K562 (cell line): ENCODE measurements around the gene PGAP2.

Source experiments
- CEBPG ChIP-seq, 3 experiments: fragments of 200-800 bp in 1 of 3; sonication (Bioruptor generic) in 1 of 3; sonication (generic) in 1 of 3; formaldehyde crosslinking in 1 of 3; IDR thresholded peaks in 2 of 3; conservative IDR thresholded peaks in 1 of 3; 2 replicates each; pipeline versions ENCODE4 v1.6.1 to v1.8.0; 2016 to 2022; ENCODE audit warnings: missing compliant biosample characterization in 2 of 3, missing genetic modification characterization in 2 of 3, mild to moderate bottlenecking in 1 of 3, missing genetic modification reagents in 1 of 3
- CTCF ChIP-seq, 3 experiments: IDR thresholded peaks in 2 of 3; conservative IDR thresholded peaks in 1 of 3; 2 replicates each; pipeline ENCODE4 v1.5.1; 2011 to 2012; ENCODE audit warnings: low read length in 3 of 3, mild to moderate bottlenecking in 3 of 3, control low read depth in 2 of 3, improper control_type of control experiment in 1 of 3, inconsistent platforms in 1 of 3, low read depth in 1 of 3, mixed read lengths in 1 of 3, moderate library complexity in 1 of 3; ENCODE audit not compliant: insufficient read depth in 2 of 3
- EZH2 ChIP-seq: IDR thresholded peaks from 2 replicates; pipeline ENCODE4 v1.6.1; 2012; ENCODE audit warnings: low read depth, mild to moderate bottlenecking, inconsistent platforms, low read length, borderline replicate concordance
- MAX ChIP-seq: sonication (generic); formaldehyde crosslinking; IDR thresholded peaks from 2 replicates; pipeline ENCODE4 v1.9.0; 2022; ENCODE audit warnings: mild to moderate bottlenecking, missing genetic modification reagents
- NFATC3 ChIP-seq: fragments of 450-650 bp; IDR thresholded peaks from 2 replicates; pipeline ENCODE4 v1.6.1; 2017; ENCODE audit warnings: mild to moderate bottlenecking
- PHF21A ChIP-seq: fragments of 450-650 bp; IDR thresholded peaks from 2 replicates; pipeline ENCODE4 v1.6.1; 2017; ENCODE audit warnings: low read depth, borderline replicate concordance
- SIN3A ChIP-seq, 2 experiments: fragments of 150-350 bp in 1 of 2; IDR thresholded peaks; 2 replicates each; pipeline ENCODE4 v1.6.1; 2011 to 2016; ENCODE audit warnings: borderline replicate concordance in 2 of 2, low read depth in 2 of 2, low read length in 2 of 2, mild to moderate bottlenecking in 2 of 2, moderate library complexity in 2 of 2; ENCODE audit not compliant: control insufficient read depth in 1 of 2
- TF ChIP-seq, protein P1 (sequence below): sonication (generic); formaldehyde crosslinking; IDR thresholded peaks from 2 replicates; pipeline ENCODE4 v1.8.0; 2022; ENCODE audit warnings: mild to moderate bottlenecking, missing genetic modification reagents, borderline replicate concordance

GRCh38 chr11:3832816-3833215 is 24.5 kb downstream of the PGAP2 start:
- TF ChIP-seq PHF21A, result no peak
- no peak for TF ChIP-seq EZH2
- no peak for TF ChIP-seq CEBPG (CRISPR knock-in tag; IDR thresholded peaks at IDR 0.05)
- no peak for TF ChIP-seq CEBPG (tag; conservative IDR thresholded peaks at IDR 0.05 in 1 of 2, IDR thresholded peaks at IDR 0.05 in 1 of 2)
- TF ChIP-seq SIN3A (IDR thresholded peaks at IDR 0.05; ENCODE audit: borderline replicate concordance in 2 of 2, control insufficient read depth in 1 of 2, low read depth in 2 of 2, low read length in 2 of 2), result no peak
- TF ChIP-seq CTCF (IDR thresholded peaks at IDR 0.05 in 2 of 3, conservative IDR thresholded peaks at IDR 0.05 in 1 of 3; ENCODE audit: insufficient read depth in 2 of 3, low read depth in 1 of 3, low read length in 3 of 3), result no peak
- no peak for TF ChIP-seq MAX
- TF ChIP-seq, protein P1, sequence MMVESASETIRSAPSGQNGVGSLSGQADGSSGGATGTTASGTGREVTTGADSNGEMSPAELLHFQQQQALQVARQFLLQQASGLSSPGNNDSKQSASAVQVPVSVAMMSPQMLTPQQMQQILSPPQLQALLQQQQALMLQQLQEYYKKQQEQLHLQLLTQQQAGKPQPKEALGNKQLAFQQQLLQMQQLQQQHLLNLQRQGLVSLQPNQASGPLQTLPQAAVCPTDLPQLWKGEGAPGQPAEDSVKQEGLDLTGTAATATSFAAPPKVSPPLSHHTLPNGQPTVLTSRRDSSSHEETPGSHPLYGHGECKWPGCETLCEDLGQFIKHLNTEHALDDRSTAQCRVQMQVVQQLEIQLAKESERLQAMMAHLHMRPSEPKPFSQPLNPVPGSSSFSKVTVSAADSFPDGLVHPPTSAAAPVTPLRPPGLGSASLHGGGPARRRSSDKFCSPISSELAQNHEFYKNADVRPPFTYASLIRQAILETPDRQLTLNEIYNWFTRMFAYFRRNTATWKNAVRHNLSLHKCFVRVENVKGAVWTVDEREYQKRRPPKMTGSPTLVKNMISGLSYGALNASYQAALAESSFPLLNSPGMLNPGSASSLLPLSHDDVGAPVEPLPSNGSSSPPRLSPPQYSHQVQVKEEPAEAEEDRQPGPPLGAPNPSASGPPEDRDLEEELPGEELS, result no peak
- no peak for TF ChIP-seq NFATC3
